ENCODE results near the gene E4F1.

DNA sequence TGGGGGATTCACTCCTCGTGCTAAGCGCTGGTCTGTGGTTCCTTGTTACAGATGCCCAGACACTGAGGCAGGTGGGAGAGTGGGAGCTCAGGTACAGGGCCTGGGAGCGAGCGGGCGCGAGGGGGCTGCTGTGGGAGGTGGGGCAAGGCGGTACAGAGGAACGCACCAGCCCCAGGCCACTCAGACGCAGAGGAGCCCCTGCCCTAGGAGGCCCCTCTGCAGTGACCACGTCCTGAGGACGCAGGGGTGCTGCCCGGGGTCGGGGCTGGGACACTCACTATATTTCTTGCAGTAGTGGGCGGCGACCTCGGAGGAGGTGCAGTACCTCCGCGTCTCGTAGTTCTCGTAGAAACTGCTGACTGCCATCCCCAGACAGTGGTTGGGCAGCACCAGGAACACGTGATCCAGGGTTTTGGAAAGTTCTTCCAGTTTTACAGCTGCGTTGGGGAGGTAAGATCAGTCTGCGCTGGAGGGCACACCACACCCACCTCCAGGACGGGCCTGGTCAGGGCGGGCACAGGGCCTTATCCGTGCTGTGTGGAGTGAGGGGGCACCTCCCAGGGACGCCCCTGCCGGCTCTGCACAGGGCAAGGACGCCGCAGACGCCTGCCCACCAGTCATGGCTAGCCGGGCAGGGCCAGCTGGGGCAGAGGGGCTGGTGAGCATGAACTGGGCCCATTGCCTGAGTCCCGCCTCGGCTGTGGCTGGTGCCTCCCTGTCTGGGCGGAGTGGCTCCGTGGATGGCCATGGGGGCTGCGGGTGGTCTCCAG, 60.8 kb downstream of the E4F1 start:
- TF ChIP-seq RBAK (CRISPR knock-in tag; IDR thresholded peaks at IDR 0.05) (no peak), HNF4A (CRISPR knock-in tag; IDR thresholded peaks at IDR 0.05) (no peak), DDIT3 (CRISPR knock-in tag; IDR thresholded peaks at IDR 0.05) (no peak), JUN (CRISPR knock-in tag; IDR thresholded peaks at IDR 0.05) (no peak), SIN3A (IDR thresholded peaks at IDR 0.05; ENCODE audit: borderline replicate concordance, low read depth, low read length) (no peak)
- TF ChIP-seq, protein P1, sequence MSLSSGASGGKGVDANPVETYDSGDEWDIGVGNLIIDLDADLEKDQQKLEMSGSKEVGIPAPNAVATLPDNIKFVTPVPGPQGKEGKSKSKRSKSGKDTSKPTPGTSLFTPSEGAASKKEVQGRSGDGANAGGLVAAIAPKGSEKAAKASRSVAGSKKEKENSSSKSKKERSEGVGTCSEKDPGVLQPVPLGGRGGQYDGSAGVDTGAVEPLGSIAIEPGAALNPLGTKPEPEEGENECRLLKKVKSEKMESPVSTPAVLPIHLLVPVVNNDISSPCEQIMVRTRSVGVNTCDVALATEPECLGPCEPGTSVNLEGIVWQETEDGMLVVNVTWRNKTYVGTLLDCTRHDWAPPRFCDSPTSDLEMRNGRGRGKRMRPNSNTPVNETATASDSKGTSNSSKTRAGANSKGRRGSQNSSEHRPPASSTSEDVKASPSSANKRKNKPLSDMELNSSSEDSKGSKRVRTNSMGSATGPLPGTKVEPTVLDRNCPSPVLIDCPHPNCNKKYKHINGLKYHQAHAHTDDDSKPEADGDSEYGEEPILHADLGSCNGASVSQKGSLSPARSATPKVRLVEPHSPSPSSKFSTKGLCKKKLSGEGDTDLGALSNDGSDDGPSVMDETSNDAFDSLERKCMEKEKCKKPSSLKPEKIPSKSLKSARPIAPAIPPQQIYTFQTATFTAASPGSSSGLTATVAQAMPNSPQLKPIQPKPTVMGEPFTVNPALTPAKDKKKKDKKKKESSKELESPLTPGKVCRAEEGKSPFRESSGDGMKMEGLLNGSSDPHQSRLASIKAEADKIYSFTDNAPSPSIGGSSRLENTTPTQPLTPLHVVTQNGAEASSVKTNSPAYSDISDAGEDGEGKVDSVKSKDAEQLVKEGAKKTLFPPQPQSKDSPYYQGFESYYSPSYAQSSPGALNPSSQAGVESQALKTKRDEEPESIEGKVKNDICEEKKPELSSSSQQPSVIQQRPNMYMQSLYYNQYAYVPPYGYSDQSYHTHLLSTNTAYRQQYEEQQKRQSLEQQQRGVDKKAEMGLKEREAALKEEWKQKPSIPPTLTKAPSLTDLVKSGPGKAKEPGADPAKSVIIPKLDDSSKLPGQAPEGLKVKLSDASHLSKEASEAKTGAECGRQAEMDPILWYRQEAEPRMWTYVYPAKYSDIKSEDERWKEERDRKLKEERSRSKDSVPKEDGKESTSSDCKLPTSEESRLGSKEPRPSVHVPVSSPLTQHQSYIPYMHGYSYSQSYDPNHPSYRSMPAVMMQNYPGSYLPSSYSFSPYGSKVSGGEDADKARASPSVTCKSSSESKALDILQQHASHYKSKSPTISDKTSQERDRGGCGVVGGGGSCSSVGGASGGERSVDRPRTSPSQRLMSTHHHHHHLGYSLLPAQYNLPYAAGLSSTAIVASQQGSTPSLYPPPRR (CRISPR knock-in tag; IDR thresholded peaks at IDR 0.05; ENCODE audit: borderline replicate concordance), result no peak
